Hepatocyte (in vitro differentiated cells): ENCODE data around the gene CTTN. TPM values are rescaled to one million over a fixed set of nuclear protein-coding genes. Genes with fewer than 3 reads are reported as not detected.

Experiments used
- DNase-seq: peaks from one replicate; pipeline ENCODE4 v3.0.0-alpha.2; 2016; ENCODE audit warnings: low spot score
- H2AFZ ChIP-seq: fragments of 200-600 bp; sonication (generic); 2 replicates; pipeline ENCODE4 v1.6.0; 2016; ENCODE audit warnings: antibody characterized with exemption, mild to moderate bottlenecking
- H3K27ac ChIP-seq: fragments of 200-600 bp; sonication (generic); 2 replicates; pipeline ENCODE4 v1.5.1; 2016; ENCODE audit warnings: mild to moderate bottlenecking
- H3K27me3 ChIP-seq: fragments of 200-600 bp; sonication (generic); 2 replicates; pipeline ENCODE4 v1.6.1; 2016
- H3K36me3 ChIP-seq: fragments of 200-600 bp; sonication (generic); replicated peaks from 2 replicates; pipeline ENCODE4 v1.5.1; 2016; ENCODE audit warnings: low read depth; ENCODE audit not compliant: insufficient read depth
- H3K4me1 ChIP-seq: fragments of 200-600 bp; sonication (generic); 2 replicates; pipeline ENCODE4 v1.5.1; 2016; ENCODE audit warnings: mild to moderate bottlenecking, moderate library complexity; ENCODE audit not compliant: insufficient read depth
- H3K4me2 ChIP-seq: fragments of 200-600 bp; sonication (generic); 2 replicates; pipeline ENCODE4 v1.6.0; 2016
- H3K4me3 ChIP-seq: fragments of 200-600 bp; sonication (generic); 2 replicates; pipeline ENCODE4 v1.5.1; 2016; ENCODE audit warnings: mild to moderate bottlenecking
- H3K79me2 ChIP-seq: fragments of 200-600 bp; sonication (generic); 2 replicates; pipeline ENCODE4 v1.6.0; 2017; ENCODE audit warnings: mild to moderate bottlenecking
- H3K9me2 ChIP-seq: fragments of 200-600 bp; sonication (generic); replicated peaks from 2 replicates; pipeline ENCODE4 v1.6.0; 2017; ENCODE audit warnings: mild to moderate bottlenecking; ENCODE audit not compliant: insufficient read depth
- H3K9me3 ChIP-seq: fragments of 200-600 bp; sonication (generic); 2 replicates; pipeline ENCODE4 v1.5.1; 2016; ENCODE audit warnings: low read depth, mild to moderate bottlenecking
- H4K20me1 ChIP-seq: fragments of 200-600 bp; sonication (generic); 2 replicates; pipeline ENCODE4 v1.6.0; 2016; ENCODE audit warnings: mild to moderate bottlenecking; ENCODE audit not compliant: insufficient read depth, poor library complexity, severe bottlenecking
- CTCF ChIP-seq: fragments of 200-600 bp; sonication (generic); IDR thresholded peaks from 2 replicates; pipeline ENCODE4 v1.5.1; 2016; ENCODE audit warnings: antibody characterized with exemption, mild to moderate bottlenecking; ENCODE audit not compliant: poor library complexity
- EZH2 ChIP-seq: fragments of 200-600 bp; sonication (generic); IDR thresholded peaks from 2 replicates; pipeline ENCODE4 v1.6.1; 2016; ENCODE audit warnings: antibody characterized with exemption, mild to moderate bottlenecking, borderline replicate concordance
- EZH2phosphoT487 ChIP-seq: fragments of 200-600 bp; sonication (generic); IDR thresholded peaks from one replicate; pipeline ENCODE4 v1.6.1; 2018; ENCODE audit warnings: antibody characterized with exemption, mild to moderate bottlenecking, low read depth, moderate library complexity; ENCODE audit not compliant: unreplicated experiment, severe bottlenecking
- WGBS: methylation state at CpG from one replicate; pipeline ENCODE4 v1.1.6; 2016; ENCODE audit warnings: low lambda C conversion rate; ENCODE audit errors: missing lambda C conversion rate; 5-methylcytosine and 5-hydroxymethylcytosine counted together
- polyA plus RNA-seq: library from polyadenylated mRNA; unstranded; fragments of >200 nt; fragmentation: Nextera tagmentation; extraction: Ambion mirVana; gene quantifications from 2 replicates; pipeline ENCODE4 v1.2.1, GENCODE V29; 2016
- total RNA-seq: library from RNA; depleted of rRNA; stranded (reverse); fragments of >200 nt; gene quantifications from 2 replicates; pipeline ENCODE4 v1.2.3, GENCODE V29; 2014

CTTN gene
- total and polyA plus RNA-seq, 2 experiments from 2014 or later, result 154 to 207 TPM

GRCh38 chr11:70456921-70457532 is 58.7 kb downstream of the CTTN start:
- Histone ChIP-seq H4K20me1 (no peaks in the 10 kb centered on the region), H3K79me2 (no peaks in the 10 kb centered on the region), H3K9me2 (no peaks in the 10 kb centered on the region), H3K9me3 (no peaks in the 10 kb centered on the region), H3K4me2 (no peak overlapping the region), H3K27ac (no peak overlapping the region), H3K4me3 (no peak overlapping the region), H3K27me3 (no peaks in the 10 kb centered on the region), H2AFZ (no peak overlapping the region), H3K36me3 (no peaks in the 10 kb centered on the region), H3K4me1 (no peaks in the 10 kb centered on the region)
- no peak for TF ChIP-seq CTCF
- TF ChIP-seq EZH2phosphoT487, result no peak
- TF ChIP-seq EZH2, result no peak
- 86% methylated on average over 19 of the region's 31 CpGs for WGBS
- no peak for DNase-seq

- 88% methylated on average over 2 of the region's 2 CpGs for whole genome bisulfite sequencing
- Histone ChIP-seq H3K27ac (no peak overlapping the region), H3K4me3 (no peak overlapping the region), H2AFZ (no peak overlapping the region), H3K79me2 (no peaks in the 10 kb centered on the region), H3K9me2 (no peaks in the 10 kb centered on the region), H3K4me1 (no peaks in the 10 kb centered on the region), H3K27me3 (no peaks in the 10 kb centered on the region), H3K4me2 (no peak overlapping the region), H4K20me1 (no peaks in the 10 kb centered on the region), H3K9me3 (no peaks in the 10 kb centered on the region), H3K36me3 (no peaks in the 10 kb centered on the region)
- TF ChIP-seq EZH2 (no peak), CTCF (no peak), EZH2phosphoT487 (no peak)
- DNase-seq, result no peak
Observed at GRCh38 chr11:70458736-70459135, 60.4 kb downstream of the CTTN start.

GRCh38 chr11:70460111-70460510 is 61.8 kb downstream of the CTTN start:
- Histone ChIP-seq H3K27ac (no peak overlapping the region), H3K36me3 (no peaks in the 10 kb centered on the region), H2AFZ (no peak overlapping the region), H3K79me2 (no peaks in the 10 kb centered on the region), H3K4me1 (no peaks in the 10 kb centered on the region), H3K27me3 (no peaks in the 10 kb centered on the region), H4K20me1 (no peaks in the 10 kb centered on the region), H3K9me3 (no peaks in the 10 kb centered on the region), H3K4me2 (no peak overlapping the region), H3K4me3 (no peak overlapping the region), H3K9me2 (no peaks in the 10 kb centered on the region)
- DNase-seq, result no peak
- TF ChIP-seq CTCF, result no peak
- TF ChIP-seq EZH2phosphoT487, result no peak
- TF ChIP-seq EZH2, result no peak
- 91% methylated on average over 4 of the region's 4 CpGs for WGBS

GRCh38 chr11:70460964-70461363 is 62.6 kb downstream of the CTTN start:
- Histone ChIP-seq H3K9me2 (no peaks in the 10 kb centered on the region), H3K4me1 (no peaks in the 10 kb centered on the region), H3K4me2 (no peak overlapping the region), H3K27ac (no peak overlapping the region), H3K4me3 (no peak overlapping the region), H3K27me3 (no peaks in the 10 kb centered on the region), H3K36me3 (no peaks in the 10 kb centered on the region), H2AFZ (no peak overlapping the region), H4K20me1 (no peaks in the 10 kb centered on the region), H3K9me3 (no peaks in the 10 kb centered on the region), H3K79me2 (no peaks in the 10 kb centered on the region)
- 82% methylated on average over 10 of the region's 10 CpGs for WGBS
- TF ChIP-seq EZH2phosphoT487 (no peak), CTCF (no peak), EZH2 (no peak)
- no peak for DNase-seq
